ENCODE data around the gene GFAP. TPM values are rescaled to one million over a fixed set of nuclear protein-coding genes. Genes with fewer than 3 reads are reported as not detected.

Gene GFAP
- total RNA-seq, 1 experiment from 2014 or later, result 1.2 TPM

- no peak overlapping the region for H2BK12ac ChIP-seq (ENCODE audit: insufficient read length, low read depth, low read length)
- H3K4me2 ChIP-seq (ENCODE audit: insufficient read depth, insufficient read length, low read length), result no peak overlapping the region
- no peak overlapping the region for H2BK5ac ChIP-seq (ENCODE audit: insufficient read length, low read length)
- H3K4me1 Mint-ChIP-seq, result peaks cover 4 to 19% of the 10 kb centered on the region in 2 experiments
- H2BK20ac ChIP-seq (ENCODE audit: low read depth, low read length, poor library complexity, severe bottlenecking), result no peak overlapping the region
- H3K79me1 ChIP-seq (ENCODE audit: insufficient read depth, low read depth, low read length, poor library complexity, severe bottlenecking), result no peaks in the 10 kb centered on the region
- H3T11ph ChIP-seq (ENCODE audit: low read length), result no peak overlapping the region
- no peaks in the 10 kb centered on the region; the same call in 1 of the 2 replicates for H3K4me1 ChIP-seq (ENCODE audit: insufficient read depth, low read length)
- no peak overlapping the region for H2AK5ac ChIP-seq (ENCODE audit: insufficient read length, low read length)
- H2BK120ac ChIP-seq (ENCODE audit: low read depth, low read length, poor library complexity, severe bottlenecking), result no peak overlapping the region
- peaks cover 0 to 2% of the 10 kb centered on the region in 2 experiments; a peak in 1 of 5 replicates for H3K9me3 Mint-ChIP-seq
- H3K4ac ChIP-seq (ENCODE audit: low read depth, low read length), result no peak overlapping the region
- no peak overlapping the region for H4K8ac ChIP-seq (replicated peaks; ENCODE audit: insufficient read length, low read depth, low read length)
- peak; percentile 80 for DNase-seq
- peak; percentile 48; the same call in 2 of the 3 replicates for TF ChIP-seq CTCF (conservative IDR thresholded peaks at IDR 0.05)
- no peak overlapping the region for H3K56ac ChIP-seq (ENCODE audit: insufficient read length, low read depth, low read length)
- WGBS (ENCODE audit: extremely low coverage, insufficient read length, low lambda C conversion rate), result no CpG with 5 or more reads among the region's 7 CpGs
- H3K27ac Mint-ChIP-seq, result no peak overlapping the region
- H4K5ac ChIP-seq (ENCODE audit: insufficient read length, low read depth, low read length), result no peak overlapping the region
- H3K79me2 ChIP-seq (ENCODE audit: insufficient read depth, low read length), result no peaks in the 10 kb centered on the region
- peaks cover 15% of the 10 kb centered on the region for H3K27me3 ChIP-seq (ENCODE audit: insufficient read depth, low read length)
- H4K91ac ChIP-seq (ENCODE audit: insufficient read length, low read depth, low read length), result no peak overlapping the region
- H3K23me2 ChIP-seq (ENCODE audit: insufficient read length, low read depth, low read length, poor library complexity, severe bottlenecking), result peaks cover 2% of the 10 kb centered on the region
- no peak overlapping the region for H2AFZ ChIP-seq (ENCODE audit: low read length)
- no peak overlapping the region for H3K23ac ChIP-seq (ENCODE audit: insufficient read length, low read depth, low read length)
- no peak overlapping the region for H3K18ac ChIP-seq (ENCODE audit: insufficient read length, low read depth, low read length)
- H3K14ac ChIP-seq (ENCODE audit: insufficient read depth, low read length), result no peak overlapping the region
- no peak overlapping the region for H3K27ac ChIP-seq (ENCODE audit: insufficient read length, low read depth, low read length)
- no peaks in the 10 kb centered on the region for H4K20me1 ChIP-seq (ENCODE audit: control insufficient read depth, insufficient read depth, insufficient read length)
- no peak overlapping the region for H2BK15ac ChIP-seq (ENCODE audit: low read depth, low read length)
- H3K9me3 ChIP-seq (ENCODE audit: control insufficient read depth, low read depth, low read length), result no peaks in the 10 kb centered on the region
- H3K36me3 Mint-ChIP-seq (ENCODE audit: insufficient read depth in 1 of 3, low read depth in 3 of 3), result peaks cover 0 to 1% (median 0%) of the 10 kb centered on the region in 3 experiments; a peak in 1 of 7 replicates
- H3K27me3 Mint-ChIP-seq (ENCODE audit: low read depth), result peaks cover 41% of the 10 kb centered on the region
- no peak overlapping the region for H3K4me3 Mint-ChIP-seq
- H3K9ac ChIP-seq (ENCODE audit: extremely low read depth, insufficient read length, low read length), result no peak overlapping the region
These were observed 46.6 kb upstream of the GFAP start for GRCh38 chr17:44961921-44962350.
